ENCODE data around the gene HAND1. TPM values are rescaled to one million over a fixed set of nuclear protein-coding genes. Genes with fewer than 3 reads are reported as not detected.

Gene HAND1
- total and polyA plus RNA-seq, 2 donors (not counting 1 experiment from before 2014, with no cell fraction given): not detected

- H3K9me3 Mint-ChIP-seq (ENCODE audit: insufficient read depth): no peaks in the 10 kb centered on the region
- Histone ChIP-seq H3K27ac (ENCODE audit: low read length in 2 of 2) (no peak overlapping the region), H3K9ac (ENCODE audit: low read length) (no peak overlapping the region), H3K4me1 (ENCODE audit: control insufficient read depth in 2 of 2, insufficient read depth in 2 of 2, low read length in 2 of 2) (peaks cover 0 to 3% of the 10 kb centered on the region in 2 donors), H3K36me3 (replicated peaks in 1 of 2; ENCODE audit: control extremely low read depth in 1 of 2, control insufficient read depth in 1 of 2, extremely low read depth in 1 of 2, insufficient read depth in 2 of 2, low read length in 1 of 2) (no peaks in the 10 kb centered on the region), H3K4me3 (ENCODE audit: control extremely low read depth in 1 of 5, extremely low read depth in 1 of 5, insufficient read depth in 1 of 5, low read depth in 2 of 5, low read length in 4 of 5) (no peak overlapping the region), H3K4me2 (replicated peaks; ENCODE audit: low read depth, low read length, poor library complexity, severe bottlenecking) (no peak overlapping the region), H2AFZ (ENCODE audit: insufficient read depth, low read depth, low read length, poor library complexity, severe bottlenecking) (no peak overlapping the region), H3K27me3 (replicated peaks in 1 of 4; ENCODE audit: control extremely low read depth in 1 of 4, control insufficient read depth in 3 of 4, insufficient read depth in 4 of 4, low read length in 3 of 4) (peaks cover 0 to 32% (median 18%) of the 10 kb centered on the region in 4 experiments), H3K79me2 (ENCODE audit: control insufficient read depth, insufficient read depth, low read length) (no peaks in the 10 kb centered on the region), H4K20me1 (ENCODE audit: control insufficient read depth, insufficient read depth, low read length, poor library complexity, severe bottlenecking) (no peaks in the 10 kb centered on the region), H3K9me3 (ENCODE audit: control extremely low read depth in 1 of 3, control insufficient read depth in 2 of 3, insufficient read depth in 1 of 3, low read length in 2 of 3) (no peaks in the 10 kb centered on the region)
- CTCF ChIA-PET: interaction anchor here (0.8 to 3.4 kb wide), 9 partner anchors 17 to 174 kb away, joined by 3 to 14 read pairs (median 3); no protein-coding TSS in a partner anchor
- DNase-seq (no peak), ATAC-seq (ENCODE audit: low read depth) (no peak)
- intact Hi-C loops (cut with micrococcal nuclease): loop anchor here (5.0 kb wide), 1 partner anchor 681 kb away; no protein-coding TSS in a partner anchor
- no peak overlapping the region for H3K27ac Mint-ChIP-seq
- POLR2A ChIA-PET: no interaction called here
- WGBS (ENCODE audit: insufficient coverage): 95% methylated on average over 3 of the region's 5 CpGs
- no peak overlapping the region for H3K4me3 Mint-ChIP-seq
- H3K4me1 Mint-ChIP-seq: no peaks in the 10 kb centered on the region
- TF ChIP-seq CTCF (IDR thresholded peaks at IDR 0.05) (no peak), EZH2 (IDR thresholded peaks at IDR 0.05; ENCODE audit: borderline replicate concordance, insufficient read depth, low read depth, low read length, poor library complexity, severe bottlenecking) (no peak)
- H3K27me3 Mint-ChIP-seq: peaks cover 23% of the 10 kb centered on the region
These were observed 11.9 kb downstream of the HAND1 start for GRCh38 chr5:154466147-154466546.

DNA sequence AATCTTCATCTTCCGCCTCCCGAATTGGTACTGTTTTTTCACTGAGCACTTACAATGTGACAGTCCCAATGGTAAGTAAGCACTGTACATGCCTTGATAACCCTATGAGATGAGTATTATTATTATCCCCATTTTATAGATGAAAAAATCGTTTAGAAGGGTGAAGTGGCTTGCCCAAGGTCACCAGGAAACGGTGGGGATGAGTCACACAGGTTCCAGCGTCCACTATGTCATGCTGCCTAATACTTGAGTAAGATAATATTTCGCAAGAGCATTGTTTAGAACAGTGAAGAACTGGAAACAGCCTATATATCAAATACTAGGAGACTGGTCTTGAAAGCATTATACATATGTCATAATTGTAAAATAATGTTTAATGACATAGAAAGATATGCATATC lies 12.9 kb downstream of the HAND1 start:
- ChIA-PET CTCF (interaction anchor here (2.8 kb wide), 1 partner anchor 16 kb away, joined by 12 read pairs; no protein-coding TSS in a partner anchor), POLR2A (no interaction called here)
- Mint-ChIP-seq H3K9me3 (ENCODE audit: insufficient read depth) (no peaks in the 10 kb centered on the region), H3K27me3 (peaks cover 14% of the 10 kb centered on the region), H3K27ac (no peak overlapping the region), H3K4me3 (no peak overlapping the region), H3K4me1 (peaks cover 5% of the 10 kb centered on the region)
- Histone ChIP-seq H2AFZ (ENCODE audit: insufficient read depth, low read depth, low read length, poor library complexity, severe bottlenecking) (no peak overlapping the region), H3K4me3 (ENCODE audit: control extremely low read depth in 1 of 5, extremely low read depth in 1 of 5, insufficient read depth in 1 of 5, low read depth in 2 of 5, low read length in 4 of 5) (no peak overlapping the region), H3K36me3 (replicated peaks in 1 of 2; ENCODE audit: control extremely low read depth in 1 of 2, control insufficient read depth in 1 of 2, extremely low read depth in 1 of 2, insufficient read depth in 2 of 2, low read length in 1 of 2) (no peaks in the 10 kb centered on the region), H3K4me1 (ENCODE audit: control insufficient read depth in 2 of 2, insufficient read depth in 2 of 2, low read length in 2 of 2) (no peaks in the 10 kb centered on the region), H3K79me2 (ENCODE audit: control insufficient read depth, insufficient read depth, low read length) (no peaks in the 10 kb centered on the region), H3K9ac (ENCODE audit: low read length) (no peak overlapping the region), H3K4me2 (replicated peaks; ENCODE audit: low read depth, low read length, poor library complexity, severe bottlenecking) (no peak overlapping the region), H3K9me3 (ENCODE audit: control extremely low read depth in 1 of 3, control insufficient read depth in 2 of 3, insufficient read depth in 1 of 3, low read length in 2 of 3) (no peaks in the 10 kb centered on the region), H4K20me1 (ENCODE audit: control insufficient read depth, insufficient read depth, low read length, poor library complexity, severe bottlenecking) (no peaks in the 10 kb centered on the region), H3K27ac (ENCODE audit: low read length in 2 of 2) (no peak overlapping the region), H3K27me3 (replicated peaks in 1 of 4; ENCODE audit: control extremely low read depth in 1 of 4, control insufficient read depth in 3 of 4, insufficient read depth in 4 of 4, low read length in 3 of 4) (peaks cover 0 to 24% (median 9%) of the 10 kb centered on the region in 4 experiments)
- TF ChIP-seq EZH2 (IDR thresholded peaks at IDR 0.05; ENCODE audit: borderline replicate concordance, insufficient read depth, low read depth, low read length, poor library complexity, severe bottlenecking) (no peak), CTCF (IDR thresholded peaks at IDR 0.05) (no peak)
- ATAC-seq (ENCODE audit: low read depth) (no peak), DNase-seq (no peak)
- WGBS (ENCODE audit: insufficient coverage): no CpG with 5 or more reads among the region's 6 CpGs
- intact Hi-C loops (cut with micrococcal nuclease): loop anchor here (5.0 kb wide), 1 partner anchor 682 kb away; no protein-coding TSS in a partner anchor
